HG02623 (cell line): ENCODE measurements around the gene GON7.
"Not testable (repeated sequence)": the region's sequence is repeated elsewhere in the genome, so short reads cannot be mapped to it uniquely, and the experiment has no call there.

ENCODE experiments used
- ATAC-seq: cut with Tn5 transposase; IDR thresholded peaks from one replicate; pipeline ENCODE4 v1.9.1; 2021; ENCODE audit warnings: moderate library complexity; ENCODE audit not compliant: unreplicated experiment

The GON7 gene

DNA sequence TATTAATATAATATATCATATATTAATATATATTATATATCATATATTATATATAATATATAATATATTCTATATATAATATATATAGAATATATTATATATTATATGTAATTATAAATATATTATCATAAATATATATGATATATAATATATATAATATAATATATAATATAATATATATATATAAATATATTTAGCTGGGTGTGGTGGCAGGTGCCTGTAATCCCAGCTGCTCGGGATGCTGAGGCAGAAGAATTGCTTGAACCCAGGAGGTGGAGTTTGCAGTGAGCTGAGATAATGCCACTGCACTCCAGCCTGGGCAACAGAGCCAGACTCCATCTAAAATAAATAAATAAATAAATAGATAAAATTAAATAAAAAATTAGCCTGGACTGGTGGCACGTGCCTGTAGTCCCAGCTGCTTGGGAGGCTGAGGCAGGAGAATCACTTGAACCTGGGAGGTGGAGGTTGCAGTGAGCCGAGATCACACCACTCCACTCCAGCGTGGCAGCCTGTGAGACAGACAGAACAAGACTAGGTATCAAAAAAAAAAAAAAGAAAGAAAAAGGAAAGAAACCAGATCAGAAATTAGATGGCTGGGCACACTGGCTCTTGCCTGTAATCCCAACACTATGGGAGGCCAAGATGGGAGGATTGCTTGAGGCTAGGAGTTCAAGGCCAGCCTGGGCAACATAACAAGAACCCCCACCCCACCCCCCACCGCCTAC lies 47.1 kb downstream of the GON7 start:
- ATAC-seq, result not testable (repeated sequence)

GRCh38 chr14:93158349-93158748 lies 48.5 kb downstream of the GON7 start:
- ATAC-seq, result not testable (repeated sequence)

DNA sequence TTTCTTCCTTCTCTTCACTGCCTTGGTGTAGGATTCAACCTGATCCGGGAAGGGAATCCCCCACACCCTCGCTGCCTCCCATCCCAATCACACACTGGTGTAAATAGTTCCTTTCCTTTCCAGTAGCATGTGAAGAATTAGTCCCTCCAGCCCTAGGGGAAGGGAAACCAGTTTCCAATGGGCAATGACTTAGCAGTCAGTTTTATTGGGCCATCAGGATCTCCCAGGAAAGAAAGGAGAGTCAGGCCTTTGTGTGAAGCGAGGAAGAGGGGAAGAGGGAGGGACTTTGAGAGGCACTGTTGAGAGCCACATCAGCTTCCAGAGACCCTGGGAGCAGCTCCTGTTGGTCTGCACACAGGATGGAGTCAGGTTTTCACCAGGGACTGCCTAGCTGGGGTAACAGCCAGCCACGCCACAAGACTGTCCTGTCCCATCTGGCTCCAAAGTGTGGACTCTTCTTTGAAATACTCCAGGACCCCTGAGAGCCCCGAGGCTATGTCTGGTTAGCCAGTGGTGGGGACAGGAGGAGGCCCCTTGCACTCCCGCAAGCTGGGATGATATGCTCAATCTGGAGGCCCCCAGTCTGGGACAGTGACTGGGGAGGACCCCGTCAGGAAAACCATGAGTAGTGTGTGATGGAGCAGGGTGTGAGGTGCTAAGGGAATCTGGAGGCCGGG lies 50.0 kb downstream of the GON7 start:
- ATAC-seq, result no peak

DNA sequence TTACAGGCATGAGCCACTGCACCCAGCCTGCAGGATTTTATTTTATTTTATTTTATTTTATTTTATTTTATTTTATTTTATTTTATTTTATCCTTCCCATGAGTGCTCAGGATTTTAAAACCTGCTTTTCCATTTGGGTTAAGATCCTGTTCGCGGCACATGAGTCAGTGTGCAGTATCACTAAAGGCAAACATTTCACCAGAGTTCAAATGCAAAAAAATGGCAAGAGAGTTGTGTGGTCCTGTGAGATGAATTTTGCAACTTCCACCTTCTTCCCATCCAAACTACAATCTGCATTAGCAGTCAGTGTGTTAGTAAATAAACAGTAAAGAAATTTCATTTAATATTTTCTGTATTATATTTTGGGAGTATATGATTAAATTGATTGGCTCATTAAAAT lies 51.2 kb downstream of the GON7 start:
- no peak for ATAC-seq

DNA sequence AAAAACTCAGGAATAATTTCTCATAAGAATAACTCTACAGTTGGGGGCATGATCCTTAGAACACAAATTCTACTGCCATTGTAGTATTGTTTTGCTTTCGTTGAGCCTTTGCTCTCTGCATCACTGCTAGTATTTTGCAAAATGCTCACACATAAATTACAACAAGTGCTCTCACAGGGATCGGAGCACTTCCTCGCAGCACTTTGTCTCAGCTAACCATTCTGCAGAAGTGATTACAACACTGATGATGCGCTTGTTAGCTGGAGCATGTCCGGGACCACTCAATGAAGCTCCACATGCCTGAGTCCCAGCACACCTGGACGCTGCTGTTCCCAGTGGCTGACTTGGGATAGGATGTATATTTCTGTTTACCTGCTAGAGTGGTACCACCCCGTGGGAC lies 53.7 kb downstream of the GON7 start:
- no peak for ATAC-seq
